NCI-H774 (cell line): ENCODE measurements around the gene PPP1R13L.
A peak's percentile ranks its signal among the peaks of the same experiment; 100 is the strongest.

ENCODE experiments used
- DNase-seq: peaks from one replicate; lab custom pipeline; 2025; lab: John Stamatoyannopoulos, UW

The PPP1R13L gene, protein sequence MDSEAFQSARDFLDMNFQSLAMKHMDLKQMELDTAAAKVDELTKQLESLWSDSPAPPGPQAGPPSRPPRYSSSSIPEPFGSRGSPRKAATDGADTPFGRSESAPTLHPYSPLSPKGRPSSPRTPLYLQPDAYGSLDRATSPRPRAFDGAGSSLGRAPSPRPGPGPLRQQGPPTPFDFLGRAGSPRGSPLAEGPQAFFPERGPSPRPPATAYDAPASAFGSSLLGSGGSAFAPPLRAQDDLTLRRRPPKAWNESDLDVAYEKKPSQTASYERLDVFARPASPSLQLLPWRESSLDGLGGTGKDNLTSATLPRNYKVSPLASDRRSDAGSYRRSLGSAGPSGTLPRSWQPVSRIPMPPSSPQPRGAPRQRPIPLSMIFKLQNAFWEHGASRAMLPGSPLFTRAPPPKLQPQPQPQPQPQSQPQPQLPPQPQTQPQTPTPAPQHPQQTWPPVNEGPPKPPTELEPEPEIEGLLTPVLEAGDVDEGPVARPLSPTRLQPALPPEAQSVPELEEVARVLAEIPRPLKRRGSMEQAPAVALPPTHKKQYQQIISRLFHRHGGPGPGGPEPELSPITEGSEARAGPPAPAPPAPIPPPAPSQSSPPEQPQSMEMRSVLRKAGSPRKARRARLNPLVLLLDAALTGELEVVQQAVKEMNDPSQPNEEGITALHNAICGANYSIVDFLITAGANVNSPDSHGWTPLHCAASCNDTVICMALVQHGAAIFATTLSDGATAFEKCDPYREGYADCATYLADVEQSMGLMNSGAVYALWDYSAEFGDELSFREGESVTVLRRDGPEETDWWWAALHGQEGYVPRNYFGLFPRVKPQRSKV

DNA sequence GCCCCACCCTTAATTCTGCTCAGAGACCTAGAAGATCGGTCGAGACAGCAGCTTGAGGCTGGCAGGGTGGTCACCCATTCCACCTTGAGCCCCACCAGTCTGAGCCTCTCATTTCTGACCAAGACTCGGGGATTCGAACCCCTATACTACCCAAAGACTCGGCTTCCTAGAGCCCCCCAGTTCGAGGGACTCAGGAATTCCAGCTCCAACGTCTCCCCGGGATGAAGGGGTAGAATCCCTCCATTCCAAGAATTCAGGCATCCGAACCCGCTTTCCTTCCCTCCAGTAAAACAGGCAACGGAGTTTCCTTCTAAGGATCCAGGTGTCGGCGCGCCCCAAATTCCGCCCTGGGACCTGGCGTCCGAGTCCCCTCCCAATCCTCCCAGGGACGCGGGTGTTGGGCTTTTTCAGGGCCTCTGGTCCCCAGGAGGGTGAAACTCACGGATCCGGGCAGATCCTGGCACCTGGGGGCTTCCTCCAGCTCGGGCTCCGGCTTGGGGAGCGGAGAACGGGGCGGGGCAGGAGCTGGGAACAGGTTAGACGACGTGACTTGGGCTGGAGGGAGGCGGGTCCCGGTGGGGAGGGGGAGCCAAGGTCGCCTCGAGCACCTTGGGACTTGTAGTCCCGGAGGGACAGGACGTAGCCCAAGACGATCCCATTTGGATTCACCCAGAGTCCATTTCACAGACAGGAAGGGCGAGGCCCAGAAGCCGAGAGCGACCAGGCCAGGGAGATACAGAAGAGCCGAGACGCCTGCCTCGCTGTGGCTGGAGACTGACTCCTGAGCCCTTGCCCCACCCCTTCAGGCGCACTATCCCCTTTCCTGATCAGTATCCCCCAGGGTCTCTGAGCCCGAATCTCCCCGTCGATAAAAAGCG is at the start of gene PPP1R13L:
Gene PPP1R13L (minus strand): TSS at position 513 of the 878 bp plus-strand sequence. CDS start 6,751 bp downstream, outside the sequence.
- peak; percentile 81 for DNase-seq

DNA sequence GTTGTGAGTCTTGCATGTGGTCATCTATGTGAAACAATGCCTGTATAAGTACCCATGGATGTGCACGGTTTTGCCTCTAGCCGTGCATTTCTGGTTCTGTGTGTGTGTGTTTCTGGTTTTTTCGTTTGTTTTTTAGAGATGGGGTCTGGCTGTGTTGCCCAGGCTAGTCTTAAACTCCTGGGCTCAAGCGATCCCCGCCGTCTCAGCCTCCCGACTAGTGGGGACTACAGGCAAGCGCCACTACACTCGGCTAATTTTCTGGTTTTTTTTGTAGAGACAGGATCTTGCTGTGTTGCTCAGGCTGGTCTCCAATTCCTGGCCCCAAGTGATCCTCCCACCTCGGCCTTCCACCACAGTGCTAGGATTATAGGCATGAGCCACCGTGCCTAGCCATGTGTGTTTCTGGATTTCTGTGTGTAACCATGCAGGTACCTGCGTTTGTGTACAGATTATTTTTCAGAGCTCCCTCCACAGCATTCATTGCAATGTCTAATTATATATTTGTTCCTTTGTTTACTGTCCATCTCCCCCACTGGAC is 47.0 kb upstream of the PPP1R13L start:
- DNase-seq = no peak

DNA sequence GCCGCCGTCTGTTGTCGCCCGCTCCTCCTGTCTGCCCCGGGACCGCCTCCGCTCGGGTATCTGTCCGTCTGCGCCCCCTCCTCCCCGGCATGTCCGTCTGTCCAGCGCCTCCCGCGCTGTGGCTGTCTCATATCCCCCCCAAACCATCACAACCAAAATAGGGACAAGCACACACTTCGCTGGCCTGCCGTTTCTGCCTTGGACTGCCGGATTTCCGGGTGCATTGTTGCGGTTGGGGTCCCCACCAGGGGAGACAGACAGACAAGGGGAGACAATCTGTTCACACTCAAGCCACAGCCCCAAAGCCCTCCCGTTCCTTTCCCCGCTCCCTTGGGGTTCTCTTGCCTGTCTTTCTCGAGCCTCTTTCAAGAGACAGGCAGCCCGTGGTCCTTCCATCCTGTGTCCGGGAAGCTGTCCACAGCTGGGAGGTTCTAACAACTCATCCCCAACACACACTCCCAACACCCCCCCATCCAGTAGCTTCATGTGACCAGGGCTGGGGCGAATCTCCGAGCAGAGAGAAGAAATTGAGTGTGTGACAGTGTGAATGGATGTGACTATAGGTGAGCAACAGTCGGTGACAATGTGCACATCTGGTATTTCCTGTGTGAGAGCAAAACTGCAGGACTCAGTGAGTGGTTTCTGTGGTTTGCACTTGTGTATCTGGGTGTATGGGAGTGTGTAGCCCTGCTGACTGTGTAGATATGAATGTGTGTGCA is 46.4 kb upstream of the PPP1R13L start:
- no peak for DNase-seq

DNA sequence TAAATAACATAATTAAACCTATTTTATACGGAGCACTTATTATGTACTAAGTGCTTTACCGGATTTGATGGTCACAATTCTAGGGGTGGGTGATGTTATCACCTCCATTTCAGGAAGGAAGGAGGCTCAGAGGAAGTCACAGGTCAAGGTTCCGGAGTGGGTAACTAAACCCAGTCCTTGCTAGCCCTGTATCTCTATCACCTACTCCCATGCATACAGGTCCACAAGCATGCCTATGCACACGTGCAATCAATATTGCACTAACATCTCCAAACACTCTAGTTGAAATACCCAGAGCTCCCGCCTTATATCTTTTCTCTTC is 45.1 kb upstream of the PPP1R13L start:
- no peak for DNase-seq

DNA sequence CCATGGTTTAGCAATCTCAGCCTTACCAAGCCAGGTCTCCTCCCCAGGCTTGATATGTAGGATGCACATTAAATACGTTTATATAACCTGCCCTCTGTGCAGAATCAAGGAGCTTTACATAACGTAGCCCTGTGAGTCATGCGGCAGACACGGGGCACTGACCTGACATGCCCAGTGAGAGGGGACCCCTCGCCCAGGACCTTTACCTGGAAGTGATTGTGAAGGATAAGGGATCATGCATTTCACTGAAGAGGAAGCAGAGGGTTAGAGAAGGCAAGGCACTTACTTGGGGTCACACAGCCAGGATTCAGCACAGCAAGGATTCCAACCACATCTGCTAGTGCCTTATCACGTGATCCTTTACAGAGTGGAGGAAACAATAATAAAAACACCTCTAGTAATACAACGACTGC is 44.0 kb upstream of the PPP1R13L start:
- no peak for DNase-seq

DNA sequence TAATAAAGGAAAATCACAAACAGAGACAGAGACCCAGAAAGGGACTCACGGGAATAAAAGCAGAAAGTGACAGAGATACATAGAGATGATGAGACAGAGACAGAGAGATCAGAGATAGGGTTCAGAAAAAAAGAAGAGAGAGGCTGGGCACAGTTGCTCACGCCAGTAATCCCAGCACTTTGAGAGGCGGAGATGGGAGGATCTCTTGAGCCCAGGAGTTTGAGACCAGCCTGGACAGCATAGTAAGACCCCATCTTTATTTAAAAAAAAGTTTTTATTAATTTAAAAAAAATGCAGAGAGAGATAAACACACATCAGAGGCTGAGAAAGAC is 43.5 kb upstream of the PPP1R13L start:
- DNase-seq = no peak

DNA sequence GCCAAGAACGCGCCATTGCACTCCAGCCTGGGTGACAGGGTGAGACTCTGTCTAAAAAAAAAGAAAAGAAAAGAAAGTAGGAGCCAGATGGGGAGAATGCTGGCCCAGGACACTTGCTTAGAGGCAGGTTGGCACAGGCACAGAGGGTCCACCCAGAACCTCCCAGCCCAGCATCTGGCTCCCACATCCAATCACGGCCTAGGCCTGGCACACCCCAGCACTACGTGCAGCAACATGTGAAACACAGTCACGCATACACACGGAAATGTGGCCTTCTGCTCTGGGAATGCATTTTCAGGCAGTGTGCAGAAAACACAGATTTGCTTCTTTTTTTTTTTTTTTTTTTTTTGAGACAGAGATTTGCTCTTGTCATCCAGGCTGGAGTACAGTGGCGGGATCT is 42.1 kb upstream of the PPP1R13L start:
- DNase-seq = no peak

DNA sequence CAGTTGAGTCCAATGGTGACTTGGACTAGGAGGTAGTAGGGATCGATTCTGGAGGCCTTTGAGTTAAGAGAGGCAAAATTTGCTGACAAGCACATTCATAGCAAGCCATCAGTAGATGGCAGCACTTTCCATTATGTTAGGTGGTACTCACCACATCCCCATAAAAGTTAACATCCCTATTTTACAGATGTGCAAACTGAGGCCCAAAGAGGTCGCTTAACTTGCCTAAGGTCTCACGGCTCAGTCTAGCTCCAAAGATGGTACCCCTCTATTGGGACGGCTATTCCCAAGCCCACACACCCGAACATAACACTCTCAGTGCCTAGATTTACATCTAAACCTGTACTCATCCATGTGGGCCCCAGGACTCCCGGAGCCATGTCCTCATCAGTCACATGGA is 41.4 kb upstream of the PPP1R13L start:
- DNase-seq = no peak

DNA sequence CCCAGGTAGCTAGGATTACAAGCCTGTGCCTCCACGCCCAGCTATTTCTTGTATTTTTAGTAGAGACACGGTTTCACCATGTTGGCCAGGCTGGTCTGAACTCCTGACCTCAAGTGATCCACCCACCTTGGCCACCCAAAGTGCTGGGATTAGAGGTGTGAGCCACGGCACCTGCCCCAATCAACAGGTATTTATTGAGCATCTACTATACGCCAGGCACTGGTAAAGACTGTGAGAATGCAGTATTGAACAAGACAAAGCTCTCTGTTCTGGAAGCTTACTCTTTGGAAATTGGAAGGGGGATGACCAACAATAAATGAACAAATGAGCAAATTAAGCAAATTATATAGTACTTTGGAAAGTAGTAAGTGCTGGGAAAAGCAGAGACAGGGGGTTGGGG is 40.3 kb upstream of the PPP1R13L start:
- no peak for DNase-seq

DNA sequence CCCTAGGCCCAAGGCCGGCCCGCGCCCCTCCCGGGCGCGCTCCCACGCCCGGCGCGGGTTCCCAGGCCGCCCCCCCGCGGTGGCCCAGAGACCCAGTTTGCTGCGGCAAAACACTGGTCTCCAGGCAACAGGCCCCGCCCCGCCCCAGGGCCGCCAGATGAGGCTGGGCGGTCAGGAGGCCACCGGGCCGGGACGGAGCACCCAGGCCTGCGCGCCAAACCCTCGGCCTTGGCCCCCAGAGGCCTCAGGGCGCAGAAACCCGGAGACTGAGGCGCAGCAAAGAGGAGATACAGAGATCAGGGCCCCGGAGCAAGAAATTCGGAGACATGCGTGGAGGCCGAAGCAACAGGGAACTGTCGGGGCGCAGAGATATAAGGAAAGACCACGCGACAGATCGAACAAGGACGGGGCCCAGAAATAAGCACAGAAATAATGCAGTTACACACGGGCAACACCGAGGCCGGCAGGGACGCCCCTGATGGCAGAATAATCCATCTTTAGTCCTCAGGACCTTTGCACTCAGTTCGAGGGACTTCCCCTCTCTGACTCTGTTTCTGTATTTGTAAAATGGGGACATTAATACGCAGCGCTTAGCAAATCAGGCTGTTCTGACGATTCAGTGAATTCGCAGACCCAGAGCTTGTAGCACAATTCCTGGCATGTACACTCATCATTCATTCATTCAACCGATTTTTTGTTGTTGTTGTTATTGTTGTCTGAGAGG is 39.6 kb upstream of the PPP1R13L start:
- DNase-seq = peak; percentile 71

DNA sequence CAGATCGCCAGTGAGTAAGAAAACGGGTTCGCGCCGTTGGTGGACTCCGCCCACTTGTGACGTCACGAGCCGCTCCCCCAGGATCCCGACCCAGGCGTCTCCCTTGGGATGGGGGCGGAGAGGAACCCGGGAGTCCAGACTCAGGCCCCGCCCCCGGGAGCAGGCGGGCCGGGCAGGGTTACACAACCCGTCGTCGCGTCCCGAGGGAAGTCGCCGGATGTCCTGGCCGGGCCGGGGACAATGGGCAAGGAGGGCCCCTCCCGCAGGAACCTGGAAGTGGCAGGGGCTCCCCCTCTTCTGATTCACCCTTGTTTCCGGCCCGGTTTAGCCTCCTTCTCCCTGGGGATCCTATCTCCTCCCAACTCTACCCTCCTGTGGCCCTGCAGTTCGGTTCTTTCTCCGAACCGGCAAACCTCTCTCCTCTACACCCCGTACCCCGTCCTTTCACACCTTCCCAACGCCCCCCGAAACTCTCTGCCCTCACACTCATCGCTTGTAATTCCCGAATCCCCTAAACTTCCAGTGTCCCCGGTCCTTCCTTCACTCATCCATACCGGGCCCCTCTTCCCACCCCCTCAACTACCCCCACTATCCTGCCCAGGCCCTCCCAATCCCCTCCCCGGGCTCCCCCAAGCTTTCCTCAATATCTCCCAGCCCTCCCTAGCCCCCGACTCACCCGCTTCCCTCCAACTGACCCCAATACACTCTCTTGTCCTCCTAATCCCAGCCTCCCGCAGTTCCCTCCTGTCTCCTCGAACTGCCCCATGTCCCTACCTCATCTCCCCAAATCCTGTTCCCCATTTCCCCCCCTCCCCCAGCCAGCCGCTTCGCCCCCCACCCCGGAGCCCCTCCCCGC is 38.8 kb upstream of the PPP1R13L start:
- peak; percentile 68 for DNase-seq

DNA sequence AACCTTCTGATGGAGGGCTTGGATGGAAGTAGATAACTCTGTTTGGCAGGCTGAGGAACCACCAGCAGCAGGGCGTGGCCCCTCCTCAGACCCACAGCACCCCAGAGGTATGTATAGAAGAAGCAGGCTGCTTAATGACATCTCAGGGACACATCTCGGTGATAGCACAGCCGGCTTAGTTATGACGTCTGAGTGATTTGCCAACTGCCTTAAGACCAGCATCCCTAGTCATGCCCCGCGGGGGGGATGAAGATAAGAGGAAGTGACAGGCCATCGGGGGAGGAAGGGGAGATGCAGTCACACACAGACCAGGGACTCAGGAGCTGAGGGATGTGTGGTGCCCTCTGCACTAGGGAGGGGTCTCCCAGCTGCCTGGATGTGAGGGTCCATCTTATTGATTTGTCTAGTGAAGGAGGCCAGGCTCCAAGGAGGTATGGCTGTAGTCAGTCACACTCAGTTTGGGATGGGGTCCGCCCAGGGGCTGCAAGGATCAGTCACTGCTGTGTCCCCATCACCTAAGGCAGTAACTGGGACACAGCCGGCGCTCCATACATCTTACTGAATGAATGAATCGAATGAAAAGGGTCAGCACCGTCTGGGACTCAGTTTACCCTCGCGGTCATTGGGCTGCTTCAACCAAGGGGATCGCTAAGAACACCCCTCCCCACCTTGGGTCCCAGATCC is 38.1 kb upstream of the PPP1R13L start:
- no peak for DNase-seq

DNA sequence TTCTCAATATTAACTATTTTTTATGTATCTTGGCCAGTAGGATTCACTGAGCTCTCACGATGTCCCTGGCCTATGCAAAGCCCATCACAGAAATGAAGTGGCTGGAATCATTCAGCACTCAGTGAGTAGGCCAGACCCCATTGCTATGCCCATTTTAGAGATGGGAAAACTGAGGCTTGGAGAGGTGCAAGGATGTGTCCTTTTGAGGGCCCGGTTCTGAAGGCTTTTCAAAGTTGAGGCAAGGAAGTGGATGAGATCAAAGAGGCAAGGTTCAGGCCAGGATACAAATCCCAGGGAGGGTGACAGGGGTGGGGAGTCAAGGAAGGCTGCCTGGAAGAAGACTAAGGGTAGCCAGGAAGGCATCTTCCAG is 37.5 kb upstream of the PPP1R13L start:
- no peak for DNase-seq

DNA sequence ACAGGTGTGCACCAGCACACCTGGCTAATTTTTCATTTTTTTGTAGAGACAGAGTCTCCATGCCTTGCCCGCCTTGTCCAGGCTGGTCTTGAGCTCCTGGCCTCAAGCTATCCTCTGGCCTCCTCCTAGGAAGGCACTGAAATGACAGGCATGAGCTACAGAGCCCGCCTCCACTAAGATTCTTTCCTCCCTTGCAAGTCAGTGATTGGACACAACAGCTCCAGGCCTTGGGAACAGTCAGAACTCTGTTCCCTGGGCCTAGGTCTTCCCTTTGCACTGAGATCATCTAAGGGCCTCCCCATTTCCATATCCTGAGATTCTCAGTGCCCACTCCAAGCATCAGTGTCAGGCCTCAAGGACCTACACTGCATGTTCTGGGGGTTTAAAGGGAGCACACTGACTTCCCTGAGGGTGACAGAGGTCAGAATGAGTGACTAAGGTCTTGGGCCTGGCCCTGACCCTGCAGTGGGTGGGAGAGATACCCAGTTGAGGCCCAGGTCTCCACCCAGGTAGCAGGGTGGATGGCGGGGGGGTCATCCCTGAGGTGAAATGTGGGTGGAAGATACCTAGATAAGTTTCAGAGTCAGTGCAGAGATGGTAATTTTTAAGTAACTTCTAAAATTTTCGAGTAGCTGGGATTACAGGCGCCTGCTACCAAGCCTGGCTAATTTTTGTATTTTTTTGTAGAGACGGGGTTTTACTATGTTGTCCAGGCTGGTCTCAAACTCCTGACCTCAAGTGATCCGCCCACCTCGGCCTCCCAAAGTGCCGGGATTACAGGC is 36.2 kb upstream of the PPP1R13L start:
- DNase-seq = no peak

DNA sequence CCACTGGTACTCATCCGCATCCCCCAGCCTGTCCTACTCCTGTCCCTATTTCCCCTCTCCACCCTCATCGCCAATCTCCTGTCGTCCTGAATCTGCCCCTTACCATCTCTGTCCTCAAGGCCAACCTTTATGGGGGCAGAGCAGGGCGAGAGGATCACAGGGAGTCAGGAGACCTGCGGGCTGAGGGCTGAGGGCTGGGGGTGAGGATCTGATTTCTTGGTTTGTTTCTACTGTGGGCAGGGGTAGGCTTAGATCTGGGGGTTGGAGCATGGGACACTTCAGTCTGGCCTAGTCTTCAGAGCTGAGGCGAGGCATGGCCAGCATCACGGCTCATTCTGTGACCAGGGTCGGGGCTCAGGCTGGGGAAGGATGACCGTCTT is 35.4 kb upstream of the PPP1R13L start:
- DNase-seq = no peak

DNA sequence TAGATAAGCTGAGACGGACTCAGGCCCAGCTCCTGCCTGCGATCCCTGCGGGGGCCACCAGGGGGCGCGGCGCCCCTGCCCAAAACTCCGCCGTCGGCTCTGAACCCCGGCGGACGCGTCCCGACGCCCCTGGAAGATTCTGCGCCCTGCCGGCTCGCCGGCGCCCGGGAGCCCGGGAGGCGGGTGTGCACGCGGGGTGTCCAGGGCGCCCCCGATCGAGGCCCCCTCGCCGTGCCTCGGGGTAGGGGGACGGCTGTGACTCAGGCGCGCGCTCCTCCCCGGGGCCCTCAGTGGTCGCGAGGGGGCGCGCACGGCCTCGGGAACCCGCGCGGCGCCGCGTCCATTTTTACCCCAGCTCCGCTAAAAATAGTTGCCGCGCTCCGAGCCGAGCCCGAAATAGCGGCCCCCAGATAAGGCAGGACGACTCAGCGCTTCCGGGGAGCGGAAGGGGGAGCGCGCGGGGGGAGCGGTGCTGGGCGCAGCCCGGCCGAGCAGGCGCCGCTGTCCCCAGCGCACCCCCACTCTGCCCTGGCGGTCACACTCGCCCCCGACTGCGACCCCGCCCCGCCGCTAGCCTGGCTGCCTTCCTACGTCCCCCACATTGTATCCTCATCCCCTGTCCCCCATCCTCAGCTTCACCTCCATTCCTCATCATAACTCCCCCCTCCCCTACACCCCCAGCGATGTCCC is 34.8 kb upstream of the PPP1R13L start:
- DNase-seq = peak; percentile 73

DNA sequence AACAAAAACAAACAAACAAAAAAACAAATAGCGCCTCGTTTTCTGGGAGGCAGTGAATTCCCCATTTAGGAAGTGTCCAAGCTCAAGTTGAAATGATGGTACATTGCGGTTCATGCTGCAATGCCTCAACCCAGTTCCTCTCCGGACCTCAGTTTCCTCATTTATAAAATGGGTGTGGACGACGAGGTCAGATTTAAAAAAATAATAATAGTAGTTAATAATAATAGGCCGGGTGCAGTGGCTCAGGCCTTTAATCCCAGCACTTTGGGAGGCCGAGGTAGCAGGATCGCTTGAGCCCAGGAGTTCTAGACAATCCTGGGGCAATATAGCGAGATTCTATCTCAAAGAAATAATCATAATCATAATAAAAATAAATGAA is 34.3 kb upstream of the PPP1R13L start:
- no peak for DNase-seq

DNA sequence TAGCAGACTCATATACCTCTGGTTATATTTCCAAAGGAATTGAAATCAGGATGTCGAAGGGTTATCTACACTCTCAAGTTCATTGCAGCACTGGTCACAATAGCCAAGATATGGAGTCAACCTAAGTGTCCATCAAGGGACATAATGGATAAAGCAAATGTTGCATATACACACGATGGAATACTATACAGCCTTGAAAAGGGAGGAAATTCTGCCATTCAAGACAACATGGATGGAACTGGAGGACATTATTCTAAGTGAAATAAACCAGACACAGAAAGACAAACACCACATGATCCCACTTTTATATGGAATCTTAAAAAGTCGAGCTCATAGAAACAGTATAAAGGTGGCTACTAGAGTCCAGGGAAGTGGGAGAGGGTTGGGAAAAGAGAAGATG is 32.5 kb upstream of the PPP1R13L start:
- DNase-seq = no peak
